Gastrocnemius medialis (tissue), 4 donors: Measurements from ENCODE around the gene KCNG4. TPM values are rescaled to one million over a fixed set of nuclear protein-coding genes. Genes with fewer than 3 reads are reported as not detected.

Experiments
- ATAC-seq, 2 donors: fragments of 150-250 bp; one replicate each; pipeline ENCODE4 v1.9.1; 2016
- DNase-seq, 2 donors: peaks; one replicate each; pipeline ENCODE4 v3.0.0-alpha.2; 2019
- H3K27ac ChIP-seq, 4 donors: fragments of 200-600 bp; sonication (generic); 1 replicate in 1 of 4; 2 replicates in 3 of 4; pipeline ENCODE4 v1.5.1; 2016 to 2018; ENCODE audit warnings: mild to moderate bottlenecking in 2 of 4, moderate library complexity in 1 of 4
- H3K27me3 ChIP-seq, 3 donors: fragments of 200-600 bp; sonication (generic) in 2 of 3; 1 replicate in 1 of 3; 2 replicates in 2 of 3; pipeline versions ENCODE4 v1.5.1 to v1.6.0; 2016 to 2019; ENCODE audit warnings: mild to moderate bottlenecking in 1 of 3, moderate library complexity in 1 of 3
- H3K36me3 ChIP-seq, 2 donors: fragments of 200-600 bp; sonication (generic) in 1 of 2; one replicate each; pipeline ENCODE4 v1.5.1; 2017 to 2018
- H3K4me1 ChIP-seq, 2 donors: fragments of 200-600 bp; sonication (generic) in 1 of 2; one replicate each; pipeline ENCODE4 v1.5.1; 2016 to 2017; ENCODE audit warnings: mild to moderate bottlenecking in 2 of 2
- H3K4me3 ChIP-seq, 4 donors: fragments of 200-600 bp; sonication (generic) in 3 of 4; 1 replicate in 1 of 4; 2 replicates in 3 of 4; pipeline ENCODE4 v1.5.1; 2016 to 2019; ENCODE audit warnings: mild to moderate bottlenecking in 2 of 4
- H3K9me3 ChIP-seq, 3 donors: fragments of 200-600 bp; sonication (generic) in 2 of 3; 1 replicate in 1 of 3; 2 replicates in 2 of 3; pipeline ENCODE4 v1.5.1; 2016 to 2019
- POLR2A ChIP-seq, 2 donors: fragments of 450-650 bp; IDR thresholded peaks; one replicate each; pipeline ENCODE4 v1.6.1; 2017; ENCODE audit warnings: antibody characterized with exemption in 2 of 2, mild to moderate bottlenecking in 2 of 2, moderate library complexity in 2 of 2
- in situ Hi-C, 4 donors: fragments of 200-750 bp; cut with MboI; loops; one replicate each; pipeline versions ENCODE4 v1.15.0 to v1.8.0; 2017; ENCODE audit warnings: low sequenced_read_pairs in 4 of 4
- intact Hi-C: fragments of 100-400 bp; cut with DNase I; formaldehyde crosslinking; loops from one replicate; pipeline ENCODE4 v1.15.1; 2023; ENCODE audit warnings: low total_unique reads
- total RNA-seq, 4 donors: library from RNA; depleted of rRNA; stranded (reverse); fragments of >200 nt; gene quantifications; one replicate each; pipeline versions ENCODE4 v1.1.0 to v1.2.3, GENCODE V29; 2016
- TF ChIP-seq, protein P1 (sequence below), 5 experiments: fragments of 450-650 bp in 3 of 5; fragments of 200-600 bp in 2 of 5; sonication (generic) in 2 of 5; IDR thresholded peaks in 4 of 5; conservative IDR thresholded peaks in 1 of 5; 1 replicate in 4 of 5; 2 replicates in 1 of 5; pipeline ENCODE4 v1.5.1; 2016 to 2019; ENCODE audit warnings: antibody characterized with exemption in 5 of 5, mild to moderate bottlenecking in 3 of 5, moderate library complexity in 3 of 5

The KCNG4 gene
- total RNA-seq, 4 donors from 2014 or later, result not detected

DNA sequence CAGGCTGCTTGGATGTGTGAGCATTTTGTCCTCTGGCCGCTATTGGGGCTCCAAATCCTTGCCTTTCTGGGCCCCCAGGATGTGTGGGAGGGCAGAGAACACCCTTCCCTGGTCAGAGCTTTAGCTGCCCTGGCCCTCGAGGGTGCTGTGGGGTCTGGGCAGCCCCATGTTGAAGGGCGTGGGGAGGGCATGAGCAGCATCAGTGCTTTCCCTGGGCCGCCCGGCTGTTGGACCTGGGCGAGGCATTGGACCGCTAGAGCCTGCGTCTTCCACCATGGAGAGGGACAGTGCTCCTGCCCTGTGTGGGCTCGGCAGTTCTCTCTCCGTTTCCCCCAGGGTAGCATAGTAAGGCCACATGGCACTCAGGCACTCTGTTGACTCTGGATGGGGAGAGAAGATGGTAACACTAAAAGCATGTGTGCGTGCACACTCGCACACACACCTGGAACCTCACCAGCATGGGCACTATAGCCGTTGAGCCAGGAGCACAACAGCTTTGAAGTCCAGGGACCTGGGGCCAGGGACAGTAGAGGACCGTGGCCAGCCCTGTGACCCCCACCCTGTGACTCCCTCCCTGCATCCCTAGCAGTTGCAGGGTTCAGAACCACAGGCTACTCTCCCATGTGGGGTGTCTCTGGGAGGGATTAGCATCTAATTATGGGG is 42.2 kb downstream of the KCNG4 start:
- DNase-seq (no peak), ATAC-seq (no peak)
- TF ChIP-seq, protein P1, sequence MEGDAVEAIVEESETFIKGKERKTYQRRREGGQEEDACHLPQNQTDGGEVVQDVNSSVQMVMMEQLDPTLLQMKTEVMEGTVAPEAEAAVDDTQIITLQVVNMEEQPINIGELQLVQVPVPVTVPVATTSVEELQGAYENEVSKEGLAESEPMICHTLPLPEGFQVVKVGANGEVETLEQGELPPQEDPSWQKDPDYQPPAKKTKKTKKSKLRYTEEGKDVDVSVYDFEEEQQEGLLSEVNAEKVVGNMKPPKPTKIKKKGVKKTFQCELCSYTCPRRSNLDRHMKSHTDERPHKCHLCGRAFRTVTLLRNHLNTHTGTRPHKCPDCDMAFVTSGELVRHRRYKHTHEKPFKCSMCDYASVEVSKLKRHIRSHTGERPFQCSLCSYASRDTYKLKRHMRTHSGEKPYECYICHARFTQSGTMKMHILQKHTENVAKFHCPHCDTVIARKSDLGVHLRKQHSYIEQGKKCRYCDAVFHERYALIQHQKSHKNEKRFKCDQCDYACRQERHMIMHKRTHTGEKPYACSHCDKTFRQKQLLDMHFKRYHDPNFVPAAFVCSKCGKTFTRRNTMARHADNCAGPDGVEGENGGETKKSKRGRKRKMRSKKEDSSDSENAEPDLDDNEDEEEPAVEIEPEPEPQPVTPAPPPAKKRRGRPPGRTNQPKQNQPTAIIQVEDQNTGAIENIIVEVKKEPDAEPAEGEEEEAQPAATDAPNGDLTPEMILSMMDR (IDR thresholded peaks at IDR 0.05 in 4 of 5, conservative IDR thresholded peaks at IDR 0.05 in 1 of 5), result no peak
- no peak for TF ChIP-seq POLR2A (IDR thresholded peaks at IDR 0.05)
- Histone ChIP-seq H3K27ac (no peak overlapping the region), H3K4me3 (no peak overlapping the region), H3K36me3 (no peaks in the 10 kb centered on the region), H3K9me3 (no peaks in the 10 kb centered on the region), H3K27me3 (peaks cover 0 to 4% (median 0%) of the 10 kb centered on the region in 3 donors), H3K4me1 (peaks cover 0 to 3% of the 10 kb centered on the region in 2 donors)
- intact Hi-C loops, result no loop called here
- in situ Hi-C loops, result loop anchor here in 2 of 4 donors (25.0 kb wide), 3 partner anchors 110 to 385 kb away; partner anchors contain the start of genes HSBP1 (in 1 of the 2), NECAB2 (in 1 of the 2) and OSGIN1 (in 1 of the 2)

DNA sequence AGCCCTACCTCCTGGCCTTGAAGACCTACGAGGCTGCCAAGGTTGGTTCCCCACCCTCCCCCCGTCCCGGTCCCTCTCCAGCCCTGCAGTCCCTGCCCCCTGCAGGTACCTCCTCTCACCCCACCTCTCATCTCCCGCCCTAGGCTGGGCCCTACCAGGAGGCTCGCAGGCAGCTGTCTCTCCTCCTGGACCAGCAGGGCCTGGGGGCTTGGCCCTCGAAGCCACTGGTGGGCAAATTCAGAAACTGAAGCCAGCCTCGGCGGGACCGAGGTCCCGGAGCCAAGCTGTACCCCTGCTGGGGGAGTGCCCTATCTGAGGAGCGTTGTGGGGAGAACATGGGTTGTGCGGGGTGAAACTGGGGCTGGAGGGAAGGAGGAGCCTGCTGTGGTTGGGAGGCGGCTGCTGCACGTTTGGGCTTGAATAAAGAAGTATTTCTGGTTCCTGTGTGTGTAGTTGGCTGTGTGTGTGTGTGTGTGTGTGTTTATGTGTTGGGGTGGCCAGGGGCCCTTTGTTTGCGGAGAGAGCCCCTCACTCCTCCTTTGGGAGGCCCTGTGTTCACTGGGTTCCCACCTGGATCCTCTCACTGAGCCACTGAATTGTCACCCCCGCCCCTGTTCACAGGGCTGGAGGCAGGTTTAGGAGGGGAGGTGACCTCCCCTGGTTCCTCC is 43.0 kb downstream of the KCNG4 start:
- H3K36me3 ChIP-seq, result no peaks in the 10 kb centered on the region
- H3K9me3 ChIP-seq, result no peaks in the 10 kb centered on the region
- peaks cover 0 to 3% of the 10 kb centered on the region in 2 donors for H3K4me1 ChIP-seq
- TF ChIP-seq, protein P1 (IDR thresholded peaks at IDR 0.05 in 4 of 5, conservative IDR thresholded peaks at IDR 0.05 in 1 of 5), result no peak
- TF ChIP-seq POLR2A (IDR thresholded peaks at IDR 0.05), result no peak
- H3K4me3 ChIP-seq, result no peak overlapping the region
- intact Hi-C loops (no loop called here), in situ Hi-C loops (loop anchor here in 2 of 4 donors (25.0 kb wide), 3 partner anchors 110 to 385 kb away; partner anchors contain the start of genes HSBP1 (in 1 of the 2), NECAB2 (in 1 of the 2) and OSGIN1 (in 1 of the 2))
- DNase-seq (no peak), ATAC-seq (no peak)
- H3K27ac ChIP-seq, result no peak overlapping the region
- H3K27me3 ChIP-seq, result peaks cover 0 to 4% (median 0%) of the 10 kb centered on the region in 3 donors

DNA sequence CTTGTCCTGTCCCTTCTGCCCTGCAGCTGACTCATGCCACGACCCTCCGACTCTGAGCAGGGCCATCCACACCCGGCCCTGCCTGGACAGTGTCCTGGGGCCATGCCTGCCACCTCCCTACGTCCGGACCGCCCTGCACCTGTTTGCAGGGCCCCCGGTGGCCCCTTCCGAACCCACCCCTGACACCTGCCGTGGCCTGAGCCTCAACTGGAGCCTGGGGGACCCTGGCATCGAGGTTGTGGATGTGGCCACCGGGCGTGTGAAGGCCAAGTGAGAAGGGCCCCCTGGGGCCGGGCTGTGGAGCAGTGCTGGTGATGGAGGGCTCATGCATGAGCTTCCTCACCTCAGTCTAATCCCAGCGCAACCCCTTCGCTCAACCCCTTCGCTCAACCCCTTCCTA is 43.7 kb downstream of the KCNG4 start:
- ATAC-seq, result no peak
- no peak for DNase-seq
- peaks cover 0 to 4% (median 0%) of the 10 kb centered on the region in 3 donors for H3K27me3 ChIP-seq
- no peak overlapping the region for H3K27ac ChIP-seq
- in situ Hi-C loops, result loop anchor here in 2 of 4 donors (25.0 kb wide), 3 partner anchors 109 to 384 kb away; partner anchors contain the start of genes HSBP1 (in 1 of the 2), NECAB2 (in 1 of the 2) and OSGIN1 (in 1 of the 2)
- no peak overlapping the region for H3K4me3 ChIP-seq
- H3K36me3 ChIP-seq, result no peaks in the 10 kb centered on the region
- peaks cover 0 to 3% of the 10 kb centered on the region in 2 donors for H3K4me1 ChIP-seq
- no peaks in the 10 kb centered on the region for H3K9me3 ChIP-seq
- TF ChIP-seq POLR2A (IDR thresholded peaks at IDR 0.05), result no peak
- TF ChIP-seq, protein P1 (IDR thresholded peaks at IDR 0.05 in 4 of 5, conservative IDR thresholded peaks at IDR 0.05 in 1 of 5), result no peak
- intact Hi-C loops, result no loop called here

DNA sequence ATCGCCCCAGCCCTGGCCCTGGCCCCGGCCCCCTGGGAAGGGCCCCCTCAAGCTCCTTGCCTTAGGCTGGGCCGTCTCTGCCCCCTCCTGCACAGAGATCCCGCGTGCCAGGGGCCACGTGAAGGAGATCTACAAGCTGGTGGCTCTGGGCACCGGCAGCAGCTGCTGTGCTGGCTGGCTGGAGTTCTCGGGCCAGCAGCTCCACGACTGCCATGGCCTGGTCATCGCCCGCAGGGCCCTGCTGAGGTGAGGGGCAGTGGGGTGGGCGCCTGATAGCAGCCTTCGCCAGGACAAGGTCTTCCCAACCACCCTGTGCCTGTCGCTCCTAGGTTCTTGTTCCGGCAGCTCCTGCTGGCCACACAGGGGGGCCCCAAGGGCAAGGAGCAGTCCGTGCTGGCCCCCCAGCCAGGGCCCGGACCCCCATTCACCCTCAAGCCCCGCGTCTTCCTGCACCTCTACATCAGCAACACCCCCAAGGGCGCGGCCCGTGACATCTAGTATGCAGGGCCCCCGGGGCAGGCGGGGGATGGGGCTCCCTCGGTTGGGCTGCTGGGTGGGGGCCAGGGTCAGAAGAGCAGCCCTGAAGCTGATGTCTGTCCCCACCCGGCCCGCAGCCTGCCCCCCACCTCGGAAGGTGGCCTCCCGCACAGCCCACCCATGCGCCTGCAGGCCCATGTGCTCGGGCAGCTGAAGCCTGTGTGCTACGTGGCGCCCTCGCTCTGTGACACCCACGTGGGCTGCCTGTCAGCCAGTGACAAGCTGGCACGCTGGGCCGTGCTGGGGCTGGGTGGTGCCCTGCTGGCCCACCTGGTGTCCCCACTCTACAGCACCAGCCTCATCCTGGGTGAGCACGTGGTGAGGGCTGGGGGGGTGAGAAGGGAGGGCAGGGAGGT is 44.4 kb downstream of the KCNG4 start:
- no peak for ATAC-seq
- TF ChIP-seq, protein P1 (IDR thresholded peaks at IDR 0.05 in 4 of 5, conservative IDR thresholded peaks at IDR 0.05 in 1 of 5), result no peak
- no peak for TF ChIP-seq POLR2A (IDR thresholded peaks at IDR 0.05)
- intact Hi-C loops (no loop called here), in situ Hi-C loops (loop anchor here in 2 of 4 donors (25.0 kb wide), 3 partner anchors 108 to 383 kb away; partner anchors contain the start of genes HSBP1 (in 1 of the 2), NECAB2 (in 1 of the 2) and OSGIN1 (in 1 of the 2))
- no peaks in the 10 kb centered on the region for H3K9me3 ChIP-seq
- H3K27me3 ChIP-seq, result peaks cover 0 to 4% (median 0%) of the 10 kb centered on the region in 3 donors
- no peak overlapping the region for H3K4me3 ChIP-seq
- no peak for DNase-seq
- H3K36me3 ChIP-seq, result no peaks in the 10 kb centered on the region
- H3K27ac ChIP-seq, result no peak overlapping the region
- peaks cover 0 to 3% of the 10 kb centered on the region in 2 donors for H3K4me1 ChIP-seq
